Tibial nerve (tissue), 4 donors: ENCODE results near the gene KCNN4. TPM values are rescaled to one million over a fixed set of nuclear protein-coding genes. Genes with fewer than 3 reads are reported as not detected.
A peak's percentile ranks its signal among the peaks of the same experiment; 100 is the strongest.

Source experiments
- DNase-seq, 2 donors: peaks; one replicate each; pipeline ENCODE4 v3.0.0-alpha.2; 2019; ENCODE audit warnings: low spot score in 2 of 2
- H3K27ac ChIP-seq, 4 donors: fragments of 200-600 bp; sonication (generic) in 3 of 4; one replicate each; pipeline ENCODE4 v1.5.1; 2017 to 2019; ENCODE audit warnings: mild to moderate bottlenecking in 1 of 4
- H3K27me3 ChIP-seq, 2 donors: fragments of 200-600 bp; sonication (generic) in 1 of 2; one replicate each; pipeline versions ENCODE4 v1.5.1 to v1.6.0; 2017 to 2019
- H3K36me3 ChIP-seq, 3 donors: fragments of 200-600 bp; sonication (generic); one replicate each; pipeline ENCODE4 v1.5.1; 2018 to 2019
- H3K4me1 ChIP-seq, 4 donors: fragments of 200-600 bp; sonication (generic) in 3 of 4; one replicate each; pipeline ENCODE4 v1.5.1; 2017 to 2019
- H3K4me3 ChIP-seq, 4 donors: fragments of 200-600 bp; sonication (generic) in 3 of 4; one replicate each; pipeline ENCODE4 v1.5.1; 2017 to 2019; ENCODE audit warnings: mild to moderate bottlenecking in 1 of 4, moderate library complexity in 1 of 4
- H3K9me3 ChIP-seq, 4 donors: fragments of 200-600 bp; sonication (generic) in 3 of 4; one replicate each; pipeline ENCODE4 v1.5.1; 2017 to 2019
- CTCF ChIP-seq, 5 experiments: fragments of 200-600 bp in 3 of 5; fragments of 450-650 bp in 2 of 5; sonication (generic) in 3 of 5; IDR thresholded peaks; one replicate each; pipeline ENCODE4 v1.5.1; 2016 to 2019; ENCODE audit warnings: antibody characterized with exemption in 5 of 5, mild to moderate bottlenecking in 3 of 5, moderate library complexity in 2 of 5
- EP300 ChIP-seq, 2 donors: sonication (generic); formaldehyde crosslinking; IDR thresholded peaks; one replicate each; pipeline ENCODE4 v1.6.1; 2017; ENCODE audit warnings: antibody characterized with exemption in 2 of 2, mild to moderate bottlenecking in 1 of 2
- POLR2A ChIP-seq, 2 donors: fragments of 450-650 bp; IDR thresholded peaks; one replicate each; pipeline ENCODE4 v1.6.1; 2017; ENCODE audit warnings: antibody characterized with exemption in 2 of 2, mild to moderate bottlenecking in 2 of 2, moderate library complexity in 2 of 2
- WGBS, 2 donors: methylation state at CpG; one replicate each; pipeline ENCODE4 v1.1.5; 2018; 5-methylcytosine and 5-hydroxymethylcytosine counted together
- total RNA-seq, 4 donors: library from RNA; depleted of rRNA; stranded (reverse); fragments of >200 nt; gene quantifications; one replicate each; pipeline ENCODE4 v1.1.0, GENCODE V29; 2016

Gene KCNN4
- total RNA-seq, 4 donors from 2014 or later, result 4.6 to 18.3 (median 6.8) TPM

- no peaks in the 10 kb centered on the region for H3K27me3 ChIP-seq
- H3K27ac ChIP-seq, result peak overlapping the region in 1 of 4 donors; percentile 78
- peak overlapping the region in 1 of 4 donors; percentile 9 for H3K4me3 ChIP-seq
- H3K4me1 ChIP-seq, result peaks cover 0 to 32% (median 28%) of the 10 kb centered on the region in 4 donors
- DNase-seq, result no peak
- no peaks in the 10 kb centered on the region for H3K36me3 ChIP-seq
- TF ChIP-seq CTCF (IDR thresholded peaks at IDR 0.05), result no peak
- no peak for TF ChIP-seq EP300 (IDR thresholded peaks at IDR 0.05)
- TF ChIP-seq POLR2A (IDR thresholded peaks at IDR 0.05), result no peak
- 80% methylated on average over 22 to 24 of the region's 24 CpGs for WGBS, 2 donors
- H3K9me3 ChIP-seq, result no peaks in the 10 kb centered on the region
Observed at GRCh38 chr19:43782689-43783231, 2.0 kb upstream of the KCNN4 start.

DNA sequence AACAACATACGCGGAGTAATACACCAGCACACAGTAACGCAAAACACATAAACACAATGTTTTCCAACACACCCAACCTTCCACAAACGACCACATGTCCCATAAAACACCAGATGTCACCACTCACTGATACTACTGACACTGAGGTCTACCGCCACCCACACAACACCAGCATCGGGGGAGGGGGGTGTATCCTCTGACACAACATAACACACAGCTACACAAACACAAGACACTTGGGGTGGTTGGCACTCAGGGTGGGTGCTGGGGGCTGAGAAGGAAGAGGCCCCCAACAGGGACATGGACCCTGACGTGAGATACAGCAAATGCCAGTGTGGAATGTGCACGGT is 1.5 kb upstream of the KCNN4 start:
- DNase-seq, result no peak
- Histone ChIP-seq H3K36me3 (no peaks in the 10 kb centered on the region), H3K27ac (peak overlapping the region in 1 of 4 donors; percentile 78), H3K27me3 (no peaks in the 10 kb centered on the region), H3K4me1 (peaks cover 0 to 37% (median 33%) of the 10 kb centered on the region in 4 donors), H3K9me3 (no peaks in the 10 kb centered on the region), H3K4me3 (peak overlapping the region in 1 of 4 donors; percentile 9)
- 61 to 62% methylated on average over 8 of the region's 8 CpGs for WGBS, 2 donors
- TF ChIP-seq CTCF (IDR thresholded peaks at IDR 0.05) (no peak), POLR2A (IDR thresholded peaks at IDR 0.05) (no peak), EP300 (IDR thresholded peaks at IDR 0.05) (no peak)

DNA sequence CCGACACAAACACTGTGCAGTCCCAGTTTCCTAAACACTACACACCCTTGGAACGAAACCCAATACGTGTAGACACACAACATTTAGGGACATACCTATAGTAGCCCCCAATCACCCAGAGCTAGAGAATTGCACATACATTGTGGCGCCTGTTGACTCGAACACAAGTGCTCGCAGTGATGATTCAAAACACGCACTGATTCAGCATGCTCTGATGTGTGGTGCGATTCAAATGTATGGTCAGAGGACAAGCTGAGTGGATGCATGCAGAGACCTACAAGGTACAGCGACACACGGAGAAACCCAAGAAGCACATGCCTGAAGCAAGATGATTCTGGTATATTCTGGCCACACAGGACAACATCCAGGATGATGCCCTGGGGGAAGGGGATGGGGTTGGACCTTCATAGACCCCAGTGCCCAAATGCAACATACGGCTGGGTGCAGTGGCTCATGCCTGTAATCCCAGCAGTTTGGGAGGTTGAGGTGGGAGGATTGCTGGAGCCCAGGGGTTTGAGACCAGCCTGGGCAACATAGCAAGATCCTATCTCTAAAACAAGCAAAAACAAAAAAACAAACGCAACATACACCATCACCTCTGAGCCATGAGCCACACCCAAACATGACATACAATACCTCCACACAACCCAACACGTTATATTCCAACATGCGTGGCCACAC is 997 bp upstream of the KCNN4 start:
- 85 to 92% methylated on average over 14 of the region's 14 CpGs for WGBS, 2 donors
- H3K4me3 ChIP-seq, result no peak overlapping the region
- DNase-seq, result no peak
- H3K27me3 ChIP-seq, result no peaks in the 10 kb centered on the region
- H3K36me3 ChIP-seq, result no peaks in the 10 kb centered on the region
- H3K9me3 ChIP-seq, result no peaks in the 10 kb centered on the region
- H3K27ac ChIP-seq, result peak overlapping the region in 1 of 4 donors; percentile 78
- H3K4me1 ChIP-seq, result peaks cover 0 to 42% (median 33%) of the 10 kb centered on the region in 4 donors
- no peak for TF ChIP-seq EP300 (IDR thresholded peaks at IDR 0.05)
- TF ChIP-seq CTCF (IDR thresholded peaks at IDR 0.05), result no peak
- no peak for TF ChIP-seq POLR2A (IDR thresholded peaks at IDR 0.05)

- Histone ChIP-seq H3K4me1 (peaks cover 0 to 45% (median 32%) of the 10 kb centered on the region in 4 donors), H3K27me3 (peaks cover 0 to 7% of the 10 kb centered on the region in 2 donors), H3K27ac (peak overlapping the region in 3 of 4 donors; percentile 59 to 78 (median 60)), H3K9me3 (no peaks in the 10 kb centered on the region), H3K36me3 (no peaks in the 10 kb centered on the region), H3K4me3 (peak overlapping the region in 2 of 4 donors; percentile 29 to 32)
- DNase-seq, result no peak
- no peak for TF ChIP-seq EP300 (IDR thresholded peaks at IDR 0.05)
- TF ChIP-seq POLR2A (IDR thresholded peaks at IDR 0.05), result no peak
- TF ChIP-seq CTCF (IDR thresholded peaks at IDR 0.05), result no peak
- 36 to 55% methylated on average over 3 of the region's 3 CpGs for WGBS, 2 donors
Observed at GRCh38 chr19:43779820-43780219, 953 bp downstream of the KCNN4 start.

- peaks cover 0 to 13% of the 10 kb centered on the region in 2 donors for H3K27me3 ChIP-seq
- DNase-seq, result no peak
- H3K4me3 ChIP-seq, result peak overlapping the region in 2 of 4 donors; percentile 29 to 32
- 50 to 57% methylated on average over 16 of the region's 16 CpGs for WGBS, 2 donors
- no peaks in the 10 kb centered on the region for H3K9me3 ChIP-seq
- H3K27ac ChIP-seq, result peak overlapping the region in 3 of 4 donors; percentile 59 to 78 (median 60)
- no peaks in the 10 kb centered on the region for H3K36me3 ChIP-seq
- peaks cover 0 to 45% (median 29%) of the 10 kb centered on the region in 4 donors for H3K4me1 ChIP-seq
- TF ChIP-seq CTCF (IDR thresholded peaks at IDR 0.05) (no peak), POLR2A (IDR thresholded peaks at IDR 0.05) (no peak), EP300 (IDR thresholded peaks at IDR 0.05) (no peak)
Observed at GRCh38 chr19:43779147-43779819, 1.5 kb downstream of the KCNN4 start.
